Measurements from ENCODE around the gene TFPT. TPM values are rescaled to one million over a fixed set of nuclear protein-coding genes. Genes with fewer than 3 reads are reported as not detected.

TFPT gene
- total and polyA plus RNA-seq, 2 of the 4 experiments (the other 2 are of a cell fraction), result 7.9 to 17.1 TPM

DNA sequence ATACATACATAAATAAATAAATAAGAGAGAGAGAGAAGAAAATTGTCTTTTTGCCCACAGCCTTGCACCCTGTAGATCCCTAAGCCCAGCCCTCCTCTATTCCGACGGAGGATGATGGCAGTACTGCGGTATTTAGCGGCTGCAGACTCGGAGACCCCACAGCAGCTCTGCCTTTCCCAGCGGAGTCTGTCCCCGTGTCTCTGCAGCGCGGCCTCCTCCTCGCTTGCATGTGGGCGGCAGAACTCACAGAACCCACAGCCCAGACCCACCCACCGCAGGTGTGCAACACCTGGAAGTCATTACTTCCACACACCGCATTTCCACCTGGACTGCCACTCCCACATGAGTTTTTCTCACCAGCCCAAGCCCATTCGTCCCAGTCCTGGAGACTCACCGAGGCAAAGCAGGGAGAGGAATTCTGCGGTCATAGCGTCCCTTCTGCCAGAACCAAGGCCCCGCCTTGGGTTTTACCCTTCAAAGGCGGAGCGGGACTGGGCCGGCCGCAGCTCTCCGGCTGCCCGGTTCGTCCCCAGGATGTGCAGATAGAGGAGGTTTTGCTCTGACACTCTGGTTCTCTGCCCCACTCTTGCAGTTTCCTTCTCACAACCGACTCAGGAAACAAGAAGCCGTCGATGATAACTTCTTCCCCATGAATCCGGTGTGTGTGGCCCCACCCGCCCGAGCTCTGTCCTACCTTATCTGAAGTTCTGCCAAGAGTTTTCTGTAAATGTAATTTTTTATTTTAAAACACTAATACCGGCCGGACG, 51.9 kb downstream of the TFPT start, which contains the start of gene VSTM1:
Gene VSTM1 (minus strand): TSS at position 548 of the 767 bp plus-strand sequence. CDS start 120 bp downstream, at position 428.
- Histone ChIP-seq H2BK5ac (ENCODE audit: low read depth, low read length, poor library complexity, severe bottlenecking) (no peak within 1 kb of the TSS), H3K9ac (ENCODE audit: low read depth, low read length) (no peak within 1 kb of the TSS), H3K27ac (ENCODE audit: insufficient read depth, low read length) (no peak within 1 kb of the TSS), H3K36me3 (ENCODE audit: control insufficient read depth, insufficient read depth, low read length) (no peaks in the 10 kb centered on the region), H4K91ac (ENCODE audit: insufficient read depth, low read depth, low read length) (no peak within 1 kb of the TSS), H3K23ac (ENCODE audit: low read depth, low read length) (no peak within 1 kb of the TSS), H2BK15ac (ENCODE audit: low read depth, low read length) (no peak within 1 kb of the TSS), H4K20me1 (ENCODE audit: insufficient read depth, low read length) (no peaks in the 10 kb centered on the region), H3K4me2 (ENCODE audit: low read depth, low read length) (no peak within 1 kb of the TSS), H3K4ac (ENCODE audit: low read depth, low read length) (no peak within 1 kb of the TSS), H2AK5ac (ENCODE audit: low read depth, low read length) (no peak within 1 kb of the TSS), H3K79me1 (ENCODE audit: low read depth in 1 of 2, low read length in 2 of 2) (no peaks in the 10 kb centered on the region), H4K5ac (ENCODE audit: low read depth, low read length) (no peak within 1 kb of the TSS), H2BK20ac (ENCODE audit: low read depth, low read length) (no peak within 1 kb of the TSS), H3K4me3 (ENCODE audit: insufficient read depth, low read depth, low read length) (no peak within 1 kb of the TSS), H3K9me3 (ENCODE audit: control insufficient read depth, insufficient read depth, low read length) (0 out of 2 replicates have a peak, but pooled peaks cover 3% of the 10 kb centered on the region), H3K14ac (replicated peaks; ENCODE audit: low read depth, low read length) (no peak within 1 kb of the TSS), H3K9me1 (ENCODE audit: insufficient read depth, low read length) (no peaks in the 10 kb centered on the region), H4K8ac (ENCODE audit: low read depth in 2 of 2, low read length in 2 of 2) (no peak within 1 kb of the TSS), H3K4me1 (ENCODE audit: control insufficient read depth, insufficient read depth, low read length) (no peaks in the 10 kb centered on the region), H2BK120ac (ENCODE audit: low read depth, low read length) (no peak within 1 kb of the TSS), H2AK9ac (replicated peaks; ENCODE audit: low read depth, low read length, poor library complexity) (no peak within 1 kb of the TSS), H3K27me3 (ENCODE audit: control insufficient read depth, insufficient read depth, low read length) (no peaks in the 10 kb centered on the region), H3K56ac (ENCODE audit: extremely low read depth, insufficient read depth, low read length) (no peak within 1 kb of the TSS; the same call in 1 of the 2 replicates), H2AFZ (replicated peaks; ENCODE audit: low read length, poor library complexity) (no peak within 1 kb of the TSS), H3K18ac (ENCODE audit: low read depth, low read length) (no peak within 1 kb of the TSS)
- no TSS peak for BruUV-seq (replicated peaks)
- TF ChIP-seq RCOR1 (IDR thresholded peaks at IDR 0.05; ENCODE audit: insufficient replicate concordance, low read length) (no peak), POLR2A (IDR thresholded peaks at IDR 0.05; ENCODE audit: low read depth, low read length) (no peak), CHD1 (IDR thresholded peaks at IDR 0.05; ENCODE audit: low read depth, low read length) (no peak), NFE2L2 (IDR thresholded peaks at IDR 0.05; ENCODE audit: low read depth, low read length) (no peak), MXI1 (IDR thresholded peaks at IDR 0.05; ENCODE audit: borderline replicate concordance, low read depth, low read length) (no peak), BHLHE40 (IDR thresholded peaks at IDR 0.05; ENCODE audit: low read depth, low read length) (no peak), RFX5 (IDR thresholded peaks at IDR 0.05; ENCODE audit: low read depth, low read length) (no peak), FOS (IDR thresholded peaks at IDR 0.05; ENCODE audit: low read depth, low read length) (no peak), CEBPB (IDR thresholded peaks at IDR 0.05; ENCODE audit: low read depth, low read length) (no peak), MAZ (IDR thresholded peaks at IDR 0.05; ENCODE audit: borderline replicate concordance, low read depth, low read length) (no peak), SMC3 (IDR thresholded peaks at IDR 0.05; ENCODE audit: low read depth, low read length) (no peak), MAFK (IDR thresholded peaks at IDR 0.05; ENCODE audit: low read depth, low read length) (no peak), RAD21 (IDR thresholded peaks at IDR 0.05; ENCODE audit: low read length) (no peak)
- TF ChIP-seq, protein P1, sequence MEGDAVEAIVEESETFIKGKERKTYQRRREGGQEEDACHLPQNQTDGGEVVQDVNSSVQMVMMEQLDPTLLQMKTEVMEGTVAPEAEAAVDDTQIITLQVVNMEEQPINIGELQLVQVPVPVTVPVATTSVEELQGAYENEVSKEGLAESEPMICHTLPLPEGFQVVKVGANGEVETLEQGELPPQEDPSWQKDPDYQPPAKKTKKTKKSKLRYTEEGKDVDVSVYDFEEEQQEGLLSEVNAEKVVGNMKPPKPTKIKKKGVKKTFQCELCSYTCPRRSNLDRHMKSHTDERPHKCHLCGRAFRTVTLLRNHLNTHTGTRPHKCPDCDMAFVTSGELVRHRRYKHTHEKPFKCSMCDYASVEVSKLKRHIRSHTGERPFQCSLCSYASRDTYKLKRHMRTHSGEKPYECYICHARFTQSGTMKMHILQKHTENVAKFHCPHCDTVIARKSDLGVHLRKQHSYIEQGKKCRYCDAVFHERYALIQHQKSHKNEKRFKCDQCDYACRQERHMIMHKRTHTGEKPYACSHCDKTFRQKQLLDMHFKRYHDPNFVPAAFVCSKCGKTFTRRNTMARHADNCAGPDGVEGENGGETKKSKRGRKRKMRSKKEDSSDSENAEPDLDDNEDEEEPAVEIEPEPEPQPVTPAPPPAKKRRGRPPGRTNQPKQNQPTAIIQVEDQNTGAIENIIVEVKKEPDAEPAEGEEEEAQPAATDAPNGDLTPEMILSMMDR (conservative IDR thresholded peaks at IDR 0.05; ENCODE audit: low read depth, low read length), result no peak
- TF ChIP-seq, protein P2, sequence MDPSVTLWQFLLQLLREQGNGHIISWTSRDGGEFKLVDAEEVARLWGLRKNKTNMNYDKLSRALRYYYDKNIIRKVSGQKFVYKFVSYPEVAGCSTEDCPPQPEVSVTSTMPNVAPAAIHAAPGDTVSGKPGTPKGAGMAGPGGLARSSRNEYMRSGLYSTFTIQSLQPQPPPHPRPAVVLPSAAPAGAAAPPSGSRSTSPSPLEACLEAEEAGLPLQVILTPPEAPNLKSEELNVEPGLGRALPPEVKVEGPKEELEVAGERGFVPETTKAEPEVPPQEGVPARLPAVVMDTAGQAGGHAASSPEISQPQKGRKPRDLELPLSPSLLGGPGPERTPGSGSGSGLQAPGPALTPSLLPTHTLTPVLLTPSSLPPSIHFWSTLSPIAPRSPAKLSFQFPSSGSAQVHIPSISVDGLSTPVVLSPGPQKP (IDR thresholded peaks at IDR 0.05; ENCODE audit: borderline replicate concordance, low read depth, low read length), result no peak
- TF ChIP-seq, protein P3, sequence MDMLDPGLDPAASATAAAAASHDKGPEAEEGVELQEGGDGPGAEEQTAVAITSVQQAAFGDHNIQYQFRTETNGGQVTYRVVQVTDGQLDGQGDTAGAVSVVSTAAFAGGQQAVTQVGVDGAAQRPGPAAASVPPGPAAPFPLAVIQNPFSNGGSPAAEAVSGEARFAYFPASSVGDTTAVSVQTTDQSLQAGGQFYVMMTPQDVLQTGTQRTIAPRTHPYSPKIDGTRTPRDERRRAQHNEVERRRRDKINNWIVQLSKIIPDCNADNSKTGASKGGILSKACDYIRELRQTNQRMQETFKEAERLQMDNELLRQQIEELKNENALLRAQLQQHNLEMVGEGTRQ (IDR thresholded peaks at IDR 0.05; ENCODE audit: low read depth, low read length), result no peak
- 76% methylated on average over 8 of the region's 34 CpGs; no CpG with 5 or more reads in 1 of the 2 experiments for WGBS, 2 experiments (ENCODE audit: extremely low coverage in 2 of 2, insufficient read length in 1 of 2)
- DNase-seq (no peak), ATAC-seq (ENCODE audit: low read depth) (no peak)
- CTCF ChIA-PET, result no interaction called here
- in situ Hi-C loops (cut with MboI; ENCODE audit: low sequenced_read_pairs), result no loop called here
- dilution Hi-C loops (cut with HindIII; ENCODE audit: low sequenced_read_pairs, unreplicated experiment), result no loop called here
- intact Hi-C loops (cut with micrococcal nuclease), result no loop called here
- POLR2A ChIA-PET (ENCODE audit: unreplicated experiment), result no interaction called here

Measured in IMR-90 (cell line).